Neutrophil (primary cell): Measurements from ENCODE around the gene IPCEF1.
"Not testable (repeated sequence)": the region's sequence is repeated elsewhere in the genome, so short reads cannot be mapped to it uniquely, and the experiment has no call there.

Experiments
- H3K27ac ChIP-seq: fragments of 200-600 bp; sonication (generic); 2 replicates; pipeline ENCODE4 v1.5.1; 2016; ENCODE audit warnings: mild to moderate bottlenecking, moderate library complexity
- H3K27me3 ChIP-seq: fragments of 200-600 bp; sonication (generic); 2 replicates; pipeline ENCODE4 v1.6.0; 2016; ENCODE audit warnings: mild to moderate bottlenecking
- H3K36me3 ChIP-seq: fragments of 200-600 bp; sonication (generic); 2 replicates; pipeline ENCODE4 v1.5.1; 2017
- H3K4me1 ChIP-seq, 2 experiments: fragments of 200-600 bp in 1 of 2; sonication (generic) in 1 of 2; 1 replicate in 1 of 2; 2 replicates in 1 of 2; pipeline versions ENCODE4 v1.5.1 to v1.6.1; 2013 to 2016; ENCODE audit warnings: low read depth in 1 of 2, low read length in 1 of 2, mild to moderate bottlenecking in 1 of 2, moderate library complexity in 1 of 2; ENCODE audit not compliant: control insufficient read depth in 1 of 2, insufficient read depth in 1 of 2
- H3K4me3 ChIP-seq, 2 experiments: fragments of 200-600 bp in 1 of 2; sonication (generic) in 1 of 2; 1 replicate in 1 of 2; 2 replicates in 1 of 2; pipeline ENCODE4 v1.5.1; 2013 to 2016; ENCODE audit warnings: low read depth in 1 of 2, low read length in 1 of 2, mild to moderate bottlenecking in 1 of 2, moderate library complexity in 1 of 2
- H3K9me3 ChIP-seq: fragments of 200-600 bp; sonication (generic); 2 replicates; pipeline ENCODE4 v1.5.1; 2016
- CTCF ChIP-seq: fragments of 200-600 bp; sonication (generic); IDR thresholded peaks from 2 replicates; pipeline ENCODE4 v1.5.1; 2016; ENCODE audit warnings: antibody characterized with exemption

Gene IPCEF1

DNA sequence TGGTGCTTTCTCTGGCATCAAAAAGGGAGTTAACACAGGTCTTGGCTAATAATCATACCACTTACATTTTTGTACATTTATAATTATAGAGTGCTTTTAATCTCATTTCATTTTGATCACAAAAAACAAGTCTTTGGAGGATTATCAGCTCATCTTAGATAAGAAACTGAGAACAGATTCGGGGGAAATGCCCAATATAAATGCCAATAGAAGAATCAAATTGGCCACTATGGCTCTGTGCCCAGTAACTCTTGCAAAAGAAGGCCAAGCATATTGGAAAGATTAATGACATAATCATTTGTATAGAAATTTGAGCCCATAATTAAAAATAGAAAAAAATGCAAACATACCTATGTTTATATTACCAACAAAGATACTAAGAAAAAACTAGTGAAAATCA lies 42.5 kb downstream of the IPCEF1 start:
- no peak for TF ChIP-seq CTCF
- Histone ChIP-seq H3K27ac (no peak overlapping the region), H3K27me3 (no peaks in the 10 kb centered on the region), H3K36me3 (peaks cover 13% of the 10 kb centered on the region), H3K9me3 (no peaks in the 10 kb centered on the region), H3K4me3 (no peak overlapping the region), H3K4me1 (peaks cover 4% of the 10 kb centered on the region in 2 experiments)

DNA sequence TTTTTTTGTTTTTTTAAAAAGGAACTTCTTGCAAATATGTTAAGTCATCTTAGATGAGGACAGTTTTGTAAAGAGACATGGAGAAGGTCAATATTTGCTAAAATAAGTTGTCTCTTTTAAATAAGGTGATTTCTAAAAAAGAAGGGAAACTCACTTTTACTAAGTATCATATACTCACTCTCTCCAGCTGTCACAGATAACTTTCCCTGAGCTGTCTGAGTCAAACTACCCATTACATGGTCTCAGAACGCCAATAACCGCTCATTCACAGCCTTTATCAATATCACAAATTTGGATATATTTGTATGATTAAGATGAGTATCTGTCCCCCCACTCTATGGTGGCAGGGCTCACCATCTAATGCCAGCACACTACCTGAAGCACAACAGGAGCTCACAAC lies 47.6 kb downstream of the IPCEF1 start:
- H3K27ac ChIP-seq = peak overlapping the region; percentile 71
- no peak overlapping the region for H3K4me3 ChIP-seq
- H3K9me3 ChIP-seq = no peaks in the 10 kb centered on the region
- no peak for TF ChIP-seq CTCF
- H3K27me3 ChIP-seq = no peaks in the 10 kb centered on the region
- H3K4me1 ChIP-seq = peaks cover 11 to 15% of the 10 kb centered on the region in 2 experiments
- peaks cover 13% of the 10 kb centered on the region for H3K36me3 ChIP-seq

DNA sequence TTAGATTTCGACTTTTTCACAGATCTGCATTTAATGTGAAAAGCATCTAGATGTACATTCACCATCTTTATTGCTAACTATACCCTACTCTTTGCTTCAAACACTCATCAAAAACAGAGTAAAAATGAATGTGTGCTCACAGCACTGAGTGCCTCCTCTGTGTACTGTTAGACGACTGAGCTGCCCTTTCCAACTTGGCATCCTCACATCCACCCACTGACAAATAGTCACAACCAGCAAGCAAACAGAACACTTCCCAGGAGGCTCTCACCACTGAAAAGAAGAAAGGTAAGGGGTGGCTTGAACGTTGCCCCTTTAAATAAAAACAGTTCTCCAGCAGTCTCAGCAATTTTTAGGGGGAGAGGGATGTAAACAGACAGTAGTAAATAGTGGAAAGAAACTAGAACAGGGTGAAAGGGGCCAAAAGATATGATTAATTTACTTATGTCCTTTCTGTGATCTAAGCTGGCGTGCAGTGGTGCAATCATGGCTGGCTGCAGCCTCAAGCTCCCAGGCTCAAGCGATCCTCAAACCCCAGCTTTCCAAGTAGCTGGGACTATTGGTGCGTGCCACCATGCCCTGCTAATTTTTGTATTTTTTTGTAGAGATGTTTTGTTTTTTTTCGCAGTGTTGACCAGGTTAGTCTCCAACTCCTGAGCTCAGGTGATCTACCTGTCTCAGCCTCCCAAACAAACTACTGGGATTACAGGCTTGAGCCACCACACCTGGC lies 48.7 kb downstream of the IPCEF1 start:
- peak overlapping the region; percentile 71 for H3K27ac ChIP-seq
- H3K36me3 ChIP-seq = peaks cover 11% of the 10 kb centered on the region
- H3K4me1 ChIP-seq = peaks cover 11 to 15% of the 10 kb centered on the region in 2 experiments
- no peak overlapping the region for H3K4me3 ChIP-seq
- no peaks in the 10 kb centered on the region for H3K9me3 ChIP-seq
- no peak for TF ChIP-seq CTCF
- no peaks in the 10 kb centered on the region for H3K27me3 ChIP-seq

DNA sequence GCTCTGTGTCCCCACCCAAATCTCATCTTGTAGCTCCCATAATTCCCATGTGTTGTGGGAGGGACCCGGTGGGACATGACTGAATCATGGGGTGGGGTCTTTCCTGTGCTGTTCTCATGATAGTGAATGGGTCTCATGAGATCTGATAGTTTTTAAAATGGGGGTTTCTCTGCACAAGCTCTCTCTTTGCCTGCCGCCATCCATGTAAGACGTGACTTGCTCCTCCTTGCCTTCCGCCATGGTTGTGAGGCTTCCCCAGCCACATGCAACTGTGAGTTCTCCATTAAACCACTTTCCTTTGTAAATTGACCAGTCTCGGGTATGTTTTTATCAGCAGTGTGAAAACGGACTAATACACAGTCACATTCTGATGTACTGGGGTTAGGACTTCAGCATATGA lies 49.5 kb downstream of the IPCEF1 start:
- H3K27ac ChIP-seq, H3K27me3 ChIP-seq, H3K9me3 ChIP-seq, H3K4me3 ChIP-seq, H3K36me3 ChIP-seq: not testable (repeated sequence)
- peaks cover 17 to 22% of the 10 kb centered on the region in 2 experiments for H3K4me1 ChIP-seq

DNA sequence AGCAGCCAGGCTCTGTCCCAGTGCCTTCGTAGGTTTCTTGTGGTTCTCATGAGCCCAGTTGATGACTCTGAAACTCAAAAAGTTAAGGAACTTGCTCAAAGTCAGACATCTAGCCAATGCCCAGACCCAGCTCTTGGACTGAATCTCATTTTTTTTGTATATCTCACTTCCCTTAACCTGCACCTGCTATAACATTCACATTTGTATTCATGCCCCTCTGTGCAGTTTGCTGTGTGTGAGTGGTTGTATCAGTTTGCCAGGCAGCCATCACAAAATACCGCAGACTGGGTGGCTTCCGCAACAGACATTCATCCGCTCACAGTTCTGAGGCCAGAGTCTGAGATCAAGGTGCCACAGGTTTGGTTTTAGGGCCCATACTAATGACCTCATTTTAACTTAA lies 49.9 kb downstream of the IPCEF1 start:
- no peaks in the 10 kb centered on the region for H3K36me3 ChIP-seq
- no peaks in the 10 kb centered on the region for H3K27me3 ChIP-seq
- no peak for TF ChIP-seq CTCF
- H3K4me3 ChIP-seq = no peak overlapping the region
- H3K9me3 ChIP-seq = no peaks in the 10 kb centered on the region
- peak overlapping the region; percentile 26 for H3K27ac ChIP-seq
- peaks cover 22 to 27% of the 10 kb centered on the region in 2 experiments for H3K4me1 ChIP-seq

GRCh38 chr6:154304191-154304590 lies 52.4 kb downstream of the IPCEF1 start:
- Histone ChIP-seq H3K9me3 (no peaks in the 10 kb centered on the region), H3K4me3 (no peak overlapping the region), H3K4me1 (peaks cover 30 to 36% of the 10 kb centered on the region in 2 experiments), H3K36me3 (no peaks in the 10 kb centered on the region), H3K27me3 (no peaks in the 10 kb centered on the region), H3K27ac (peak overlapping the region; percentile 50)
- no peak for TF ChIP-seq CTCF

DNA sequence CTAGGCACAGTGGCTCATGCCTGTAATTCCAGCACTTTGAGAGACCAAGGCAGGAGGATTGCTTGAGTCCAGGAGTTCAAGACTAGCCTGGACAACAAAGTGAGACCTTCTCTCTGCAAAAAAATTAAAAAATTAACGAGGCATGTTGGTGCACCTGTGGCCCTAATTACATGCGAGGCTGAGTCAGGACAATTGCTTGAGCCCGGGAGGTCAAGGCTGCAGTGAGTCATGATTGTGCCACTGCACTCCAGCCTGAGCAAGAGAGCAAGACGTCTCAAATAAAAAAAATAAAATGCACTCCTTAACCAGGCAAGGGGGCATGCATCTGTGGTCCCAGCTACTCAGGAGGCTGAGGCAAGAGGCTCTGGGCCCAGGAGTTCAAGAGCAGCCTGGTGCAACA lies 53.0 kb downstream of the IPCEF1 start:
- H3K27me3 ChIP-seq, H3K9me3 ChIP-seq, H3K4me3 ChIP-seq, H3K36me3 ChIP-seq: not testable (repeated sequence)
- peak overlapping the region; percentile 52 for H3K27ac ChIP-seq
- peaks cover 24 to 31% of the 10 kb centered on the region in 2 experiments for H3K4me1 ChIP-seq
